Upper lobe of left lung (tissue), 4 donors: ENCODE results near the gene LDLRAD3.

ENCODE experiments used
- CTCF ChIP-seq, 6 experiments: fragments of 450-650 bp in 4 of 6; fragments of 200-600 bp in 2 of 6; sonication (generic) in 2 of 6; IDR thresholded peaks; one replicate each; pipeline ENCODE4 v1.5.1; 2016 to 2019; ENCODE audit warnings: antibody characterized with exemption in 6 of 6
- EP300 ChIP-seq, 4 donors: sonication (generic); formaldehyde crosslinking; IDR thresholded peaks; one replicate each; pipeline ENCODE4 v1.5.1; 2017; ENCODE audit warnings: antibody characterized with exemption in 4 of 4, control low read depth in 2 of 4
- POLR2A ChIP-seq, 4 donors: fragments of 450-650 bp; IDR thresholded peaks; one replicate each; pipeline ENCODE4 v1.5.1; 2016 to 2017; ENCODE audit warnings: antibody characterized with exemption in 4 of 4, mild to moderate bottlenecking in 2 of 4
- POLR2AphosphoS5 ChIP-seq, 2 donors: sonication (generic); formaldehyde crosslinking; IDR thresholded peaks; one replicate each; pipeline ENCODE4 v1.5.1; 2017; ENCODE audit warnings: antibody characterized with exemption in 2 of 2

- TF ChIP-seq POLR2A (IDR thresholded peaks at IDR 0.05) (no peak), CTCF (IDR thresholded peaks at IDR 0.05) (no peak), POLR2AphosphoS5 (IDR thresholded peaks at IDR 0.05) (no peak), EP300 (IDR thresholded peaks at IDR 0.05) (no peak)
Observed at GRCh38 chr11:36038541-36038940, 94.7 kb downstream of the LDLRAD3 start.
